ENCODE results near the gene JSRP1. TPM values are rescaled to one million over a fixed set of nuclear protein-coding genes. Genes with fewer than 3 reads are reported as not detected.

The JSRP1 gene
- polyA plus RNA-seq, 1 donor from 2014 or later: 1.4 TPM

- Histone ChIP-seq H3K27ac (ENCODE audit: low read length) (peak overlapping the region; percentile 94), H3K79me2 (replicated peaks; ENCODE audit: insufficient read depth, low read length) (peaks cover 42% of the 10 kb centered on the region), H2AFZ (ENCODE audit: low read depth, low read length) (no peak overlapping the region), H3K9me2 (ENCODE audit: insufficient read depth, low read length) (no peaks in the 10 kb centered on the region), H3K9me3 (ENCODE audit: low read length) (no peaks in the 10 kb centered on the region), H3K27me3 (ENCODE audit: insufficient read depth, low read depth, low read length) (no peaks in the 10 kb centered on the region), H3K4me2 (ENCODE audit: low read length) (peak overlapping the region; percentile 65), H3K9ac (ENCODE audit: low read length) (peak overlapping the region; percentile 99), H4K20me1 (ENCODE audit: insufficient read depth) (peaks cover 42% of the 10 kb centered on the region), H3K36me3 (ENCODE audit: insufficient read depth, low read length) (no peaks in the 10 kb centered on the region), H3F3A (ENCODE audit: insufficient read depth, low read length, poor library complexity, severe bottlenecking) (peaks cover 4% of the 10 kb centered on the region), H3K4me3 (ENCODE audit: low read length) (peak overlapping the region; percentile 99)
- TF ChIP-seq MXI1 (conservative IDR thresholded peaks at IDR 0.05; ENCODE audit: poor library complexity, severe bottlenecking) (no peak), RAD21 (conservative IDR thresholded peaks at IDR 0.05) (no peak), CTCF (IDR thresholded peaks at IDR 0.05; ENCODE audit: poor library complexity, severe bottlenecking) (no peak), POLR2AphosphoS5 (IDR thresholded peaks at IDR 0.05) (peak; percentile 64), TAF1 (IDR thresholded peaks at IDR 0.05; ENCODE audit: low read depth) (peak; percentile 19)
Measured at GRCh38 chr19:2270423-2271233, 14.4 kb upstream of the JSRP1 start.

GRCh38 chr19:2270157-2270422 lies 13.9 kb upstream of the JSRP1 start:
- no peak overlapping the region for H3K4me2 ChIP-seq (ENCODE audit: low read length)
- TF ChIP-seq TAF1 (IDR thresholded peaks at IDR 0.05; ENCODE audit: low read depth): no peak
- TF ChIP-seq RAD21 (conservative IDR thresholded peaks at IDR 0.05): no peak
- TF ChIP-seq EZH2 (IDR thresholded peaks at IDR 0.05; ENCODE audit: borderline replicate concordance, insufficient read depth, low read length, poor library complexity, severe bottlenecking): no peak
- TF ChIP-seq MXI1 (conservative IDR thresholded peaks at IDR 0.05; ENCODE audit: poor library complexity, severe bottlenecking): no peak
- TF ChIP-seq POLR2AphosphoS5 (IDR thresholded peaks at IDR 0.05): no peak
- peak overlapping the region; percentile 99 for H3K9ac ChIP-seq (ENCODE audit: low read length)
- H3K4me3 ChIP-seq (ENCODE audit: low read length): peak overlapping the region; percentile 99
- H3K9me2 ChIP-seq (ENCODE audit: insufficient read depth, low read length): no peaks in the 10 kb centered on the region
- H3K79me2 ChIP-seq (replicated peaks; ENCODE audit: insufficient read depth, low read length): peaks cover 42% of the 10 kb centered on the region
- H3K36me3 ChIP-seq (ENCODE audit: insufficient read depth, low read length): no peaks in the 10 kb centered on the region
- peak overlapping the region; percentile 94 for H3K27ac ChIP-seq (ENCODE audit: low read length)
- no peaks in the 10 kb centered on the region for H3K27me3 ChIP-seq (ENCODE audit: insufficient read depth, low read depth, low read length)
- H2AFZ ChIP-seq (ENCODE audit: low read depth, low read length): peak overlapping the region; percentile 76
- H4K20me1 ChIP-seq (ENCODE audit: insufficient read depth): peaks cover 42% of the 10 kb centered on the region
- peaks cover 4% of the 10 kb centered on the region for H3F3A ChIP-seq (ENCODE audit: insufficient read depth, low read length, poor library complexity, severe bottlenecking)
- no peaks in the 10 kb centered on the region for H3K9me3 ChIP-seq (ENCODE audit: low read length)

DNA sequence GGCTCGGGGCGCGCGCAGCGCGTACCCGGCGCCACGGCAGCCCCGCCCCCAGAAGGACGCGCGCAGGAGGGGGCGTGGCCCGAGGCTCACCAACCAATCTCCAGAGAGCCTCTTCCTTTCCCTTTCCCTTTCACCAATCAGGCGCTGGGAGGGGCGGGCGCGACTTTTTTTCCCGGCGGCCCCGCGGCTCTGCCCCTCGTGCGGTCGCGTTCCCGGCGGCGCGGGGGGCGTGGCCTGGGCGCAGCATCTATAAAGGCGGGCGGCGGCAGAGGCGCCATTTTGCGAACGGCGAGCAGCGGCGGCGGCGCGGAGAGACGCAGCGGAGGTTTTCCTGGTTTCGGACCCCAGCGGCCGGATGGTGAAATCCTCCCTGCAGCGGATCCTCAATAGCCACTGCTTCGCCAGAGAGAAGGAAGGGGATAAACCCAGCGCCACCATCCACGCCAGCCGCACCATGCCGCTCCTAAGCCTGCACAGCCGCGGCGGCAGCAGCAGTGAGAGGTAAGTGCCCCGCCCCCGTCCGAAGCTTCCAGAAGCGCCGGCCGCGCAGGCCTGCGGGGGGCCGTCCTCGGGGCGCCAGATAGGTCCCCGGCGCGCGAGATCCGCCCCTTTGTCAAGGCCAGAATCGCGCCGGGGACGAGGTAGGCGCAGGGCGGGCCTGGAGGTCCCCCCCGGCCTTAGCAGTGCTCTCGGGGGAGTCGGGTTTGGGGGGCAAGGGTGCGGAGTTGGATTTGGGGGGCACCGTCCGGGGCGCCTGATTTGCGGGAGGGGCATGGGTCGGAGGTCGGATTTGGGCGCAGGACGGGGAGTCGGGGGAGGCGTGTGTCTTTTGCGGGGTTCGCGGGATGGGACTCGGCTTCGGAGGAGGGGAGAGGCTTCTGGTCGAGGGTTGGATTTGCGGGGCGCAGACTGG lies 13.3 kb upstream of the JSRP1 start:
- Histone ChIP-seq H3K4me3 (ENCODE audit: low read length) (peak overlapping the region; percentile 99), H3K9ac (ENCODE audit: low read length) (peak overlapping the region; percentile 99), H3K36me3 (ENCODE audit: insufficient read depth, low read length) (no peaks in the 10 kb centered on the region), H3K27me3 (ENCODE audit: insufficient read depth, low read depth, low read length) (no peaks in the 10 kb centered on the region), H2AFZ (ENCODE audit: low read depth, low read length) (peak overlapping the region; percentile 76), H3K9me2 (ENCODE audit: insufficient read depth, low read length) (no peaks in the 10 kb centered on the region), H3K9me3 (ENCODE audit: low read length) (no peaks in the 10 kb centered on the region), H3K4me2 (ENCODE audit: low read length) (no peak overlapping the region), H3F3A (ENCODE audit: insufficient read depth, low read length, poor library complexity, severe bottlenecking) (peaks cover 4% of the 10 kb centered on the region), H4K20me1 (ENCODE audit: insufficient read depth) (peaks cover 42% of the 10 kb centered on the region), H3K27ac (ENCODE audit: low read length) (peak overlapping the region; percentile 94), H3K79me2 (replicated peaks; ENCODE audit: insufficient read depth, low read length) (peaks cover 42% of the 10 kb centered on the region)
- TF ChIP-seq EZH2 (IDR thresholded peaks at IDR 0.05; ENCODE audit: borderline replicate concordance, insufficient read depth, low read length, poor library complexity, severe bottlenecking) (no peak), SMC3 (conservative IDR thresholded peaks at IDR 0.05; ENCODE audit: poor library complexity) (peak; percentile 50), TAF1 (IDR thresholded peaks at IDR 0.05; ENCODE audit: low read depth) (peak; percentile 99), POLR2AphosphoS5 (IDR thresholded peaks at IDR 0.05) (peak; percentile 100), RAD21 (conservative IDR thresholded peaks at IDR 0.05) (peak; percentile 42), REST (IDR thresholded peaks at IDR 0.05; ENCODE audit: borderline replicate concordance) (peak; percentile 96), CTCF (IDR thresholded peaks at IDR 0.05; ENCODE audit: poor library complexity, severe bottlenecking) (peak; percentile 57), EP300 (conservative IDR thresholded peaks at IDR 0.05; ENCODE audit: poor library complexity, severe bottlenecking) (peak; percentile 58), MXI1 (conservative IDR thresholded peaks at IDR 0.05; ENCODE audit: poor library complexity, severe bottlenecking) (peak; percentile 90)

All from neural cell (in vitro differentiated cells).